Activated CD8-positive, alpha-beta T cell treated with anti-CD3 and anti-CD28 coated beads for 36 hours (primary cell): ENCODE measurements around the gene USP10. TPM values are rescaled to one million over a fixed set of nuclear protein-coding genes. Genes with fewer than 3 reads are reported as not detected.

Source experiments
- ATAC-seq: fragments of 200-7000 bp; cut with Tn5 transposase; one replicate; pipeline ENCODE4 v1.10.0; 2021; ENCODE audit warnings: mild to moderate bottlenecking, moderate library complexity
- CTCF ChIA-PET: fragments of 350-600 bp; sonication (Branson Sonifier 250); formaldehyde crosslinking; loops from one replicate; lab custom pipeline; 2021; ENCODE audit warnings: antibody characterized with exemption; lab: Charles Lee
- POLR2A ChIA-PET: fragments of 350-600 bp; sonication (Branson Sonifier 250); formaldehyde crosslinking; loops from one replicate; lab custom pipeline; 2021; ENCODE audit warnings: antibody characterized with exemption; lab: Charles Lee
- DNase-seq: peaks from one replicate; pipeline ENCODE4 v3.0.0-alpha.2; 2020
- H3K27ac Mint-ChIP-seq: one replicate; pipeline ENCODE4 v1.8.0; 2021; ENCODE audit warnings: mild to moderate bottlenecking, mixed read lengths
- H3K27me3 Mint-ChIP-seq: one replicate; pipeline ENCODE4 v1.8.0; 2021; ENCODE audit warnings: mixed read lengths
- H3K36me3 Mint-ChIP-seq: one replicate; pipeline ENCODE4 v1.8.0; 2021; ENCODE audit warnings: low read depth, mixed read lengths
- H3K4me1 Mint-ChIP-seq: one replicate; pipeline ENCODE4 v1.8.0; 2021; ENCODE audit warnings: low read depth, mixed read lengths
- H3K4me3 Mint-ChIP-seq: one replicate; pipeline ENCODE4 v1.8.0; 2021; ENCODE audit warnings: mild to moderate bottlenecking, moderate library complexity, mixed read lengths
- H3K9me3 Mint-ChIP-seq: one replicate; pipeline ENCODE4 v1.8.0; 2021; ENCODE audit warnings: mixed read lengths
- intact Hi-C: fragments of 100-400 bp; cut with micrococcal nuclease; formaldehyde crosslinking; loops from one replicate; pipeline ENCODE4 v1.10.0; 2022
- total RNA-seq, 2 experiments: library from RNA; stranded (reverse); gene quantifications; one replicate each; pipeline ENCODE4 v1.2.3, GENCODE V29; 2021
- TF ChIP-seq, protein P1 (sequence below): fragments of 200-600 bp; IDR thresholded peaks from one replicate; pipeline ENCODE4 v1.8.0; 2022; ENCODE audit warnings: antibody characterized with exemption, mild to moderate bottlenecking

The USP10 gene
- total RNA-seq, 2 experiments from 2014 or later = 116 TPM

- no peaks in the 10 kb centered on the region for H3K9me3 Mint-ChIP-seq
- CTCF ChIA-PET = no interaction called here
- no peak for DNase-seq
- TF ChIP-seq, protein P1, sequence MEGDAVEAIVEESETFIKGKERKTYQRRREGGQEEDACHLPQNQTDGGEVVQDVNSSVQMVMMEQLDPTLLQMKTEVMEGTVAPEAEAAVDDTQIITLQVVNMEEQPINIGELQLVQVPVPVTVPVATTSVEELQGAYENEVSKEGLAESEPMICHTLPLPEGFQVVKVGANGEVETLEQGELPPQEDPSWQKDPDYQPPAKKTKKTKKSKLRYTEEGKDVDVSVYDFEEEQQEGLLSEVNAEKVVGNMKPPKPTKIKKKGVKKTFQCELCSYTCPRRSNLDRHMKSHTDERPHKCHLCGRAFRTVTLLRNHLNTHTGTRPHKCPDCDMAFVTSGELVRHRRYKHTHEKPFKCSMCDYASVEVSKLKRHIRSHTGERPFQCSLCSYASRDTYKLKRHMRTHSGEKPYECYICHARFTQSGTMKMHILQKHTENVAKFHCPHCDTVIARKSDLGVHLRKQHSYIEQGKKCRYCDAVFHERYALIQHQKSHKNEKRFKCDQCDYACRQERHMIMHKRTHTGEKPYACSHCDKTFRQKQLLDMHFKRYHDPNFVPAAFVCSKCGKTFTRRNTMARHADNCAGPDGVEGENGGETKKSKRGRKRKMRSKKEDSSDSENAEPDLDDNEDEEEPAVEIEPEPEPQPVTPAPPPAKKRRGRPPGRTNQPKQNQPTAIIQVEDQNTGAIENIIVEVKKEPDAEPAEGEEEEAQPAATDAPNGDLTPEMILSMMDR = no peak
- H3K36me3 Mint-ChIP-seq = peaks cover 48% of the 10 kb centered on the region
- H3K27me3 Mint-ChIP-seq = no peaks in the 10 kb centered on the region
- POLR2A ChIA-PET = no interaction called here
- intact Hi-C loops = no loop called here
- H3K4me3 Mint-ChIP-seq = no peak overlapping the region
- no peak overlapping the region for H3K27ac Mint-ChIP-seq
- no peaks in the 10 kb centered on the region for H3K4me1 Mint-ChIP-seq
- no peak for ATAC-seq
Observed at GRCh38 chr16:84777435-84777834, 77.6 kb downstream of the USP10 start.

DNA sequence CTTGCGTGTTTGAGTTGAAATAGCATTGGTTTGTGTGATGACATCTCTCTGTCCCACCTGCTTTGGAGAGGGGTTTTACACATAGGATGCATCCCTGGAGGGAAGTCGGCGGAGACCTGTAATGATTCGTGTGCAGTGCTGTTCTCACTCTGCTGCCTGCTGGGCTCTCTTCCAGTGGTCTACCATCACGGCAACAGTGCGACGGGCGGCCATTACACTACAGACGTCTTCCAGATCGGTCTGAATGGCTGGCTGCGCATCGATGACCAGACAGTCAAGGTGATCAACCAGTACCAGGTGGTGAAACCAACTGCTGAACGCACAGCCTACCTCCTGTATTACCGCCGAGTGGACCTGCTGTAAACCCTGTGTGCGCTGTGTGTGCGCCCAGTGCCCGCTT lies 78.9 kb downstream of the USP10 start:
- Mint-ChIP-seq H3K4me1 (no peaks in the 10 kb centered on the region), H3K9me3 (no peaks in the 10 kb centered on the region), H3K4me3 (no peak overlapping the region), H3K27ac (no peak overlapping the region), H3K36me3 (peaks cover 46% of the 10 kb centered on the region), H3K27me3 (no peaks in the 10 kb centered on the region)
- no peak for DNase-seq
- no peak for ATAC-seq
- CTCF ChIA-PET = no interaction called here
- TF ChIP-seq, protein P1 = no peak
- POLR2A ChIA-PET = no interaction called here
- intact Hi-C loops = no loop called here

DNA sequence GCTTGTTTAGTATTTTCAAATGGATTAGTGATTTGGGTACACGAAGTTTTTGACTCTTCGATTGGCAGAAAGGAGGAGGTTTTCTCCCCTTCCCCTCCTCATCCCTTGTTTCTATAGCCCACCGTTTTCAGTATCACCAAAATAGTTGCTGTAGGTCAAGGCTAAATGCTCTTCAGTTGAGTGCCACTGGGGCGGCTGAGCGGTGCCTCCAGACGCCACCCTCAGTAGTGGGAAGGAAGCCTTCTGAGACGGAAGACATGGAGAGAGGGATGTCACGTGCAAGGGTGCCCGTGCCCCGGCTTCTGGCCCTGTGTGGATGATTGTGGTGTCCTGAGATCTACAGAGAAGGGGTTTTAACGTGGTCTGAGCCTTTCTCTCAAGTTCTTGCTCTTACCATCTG lies 80.3 kb downstream of the USP10 start:
- TF ChIP-seq, protein P1 = no peak
- H3K4me1 Mint-ChIP-seq = no peaks in the 10 kb centered on the region
- ATAC-seq = no peak
- H3K36me3 Mint-ChIP-seq = peaks cover 39% of the 10 kb centered on the region
- H3K27ac Mint-ChIP-seq = no peak overlapping the region
- ChIA-PET POLR2A (no interaction called here), CTCF (interaction anchor here (0.8 kb wide), 1 partner anchor 191 kb away, joined by 3 read pairs; no protein-coding TSS in a partner anchor)
- DNase-seq = no peak
- no peaks in the 10 kb centered on the region for H3K9me3 Mint-ChIP-seq
- intact Hi-C loops = no loop called here
- H3K27me3 Mint-ChIP-seq = no peaks in the 10 kb centered on the region
- no peak overlapping the region for H3K4me3 Mint-ChIP-seq

GRCh38 chr16:84780544-84781376 lies 81.0 kb downstream of the USP10 start:
- no peak for DNase-seq
- POLR2A ChIA-PET = no interaction called here
- Mint-ChIP-seq H3K9me3 (no peaks in the 10 kb centered on the region), H3K4me1 (no peaks in the 10 kb centered on the region), H3K27me3 (no peaks in the 10 kb centered on the region), H3K4me3 (no peak overlapping the region), H3K27ac (no peak overlapping the region), H3K36me3 (peaks cover 35% of the 10 kb centered on the region)
- CTCF ChIA-PET = interaction anchor here (0.8 to 1.0 kb wide), 2 partner anchors 27 to 190 kb away, joined by 3 read pairs; no protein-coding TSS in a partner anchor
- TF ChIP-seq, protein P1 = no peak
- ATAC-seq = no peak
- intact Hi-C loops = no loop called here

- Mint-ChIP-seq H3K4me3 (no peak overlapping the region), H3K9me3 (no peaks in the 10 kb centered on the region), H3K27me3 (no peaks in the 10 kb centered on the region), H3K4me1 (no peaks in the 10 kb centered on the region), H3K27ac (no peak overlapping the region), H3K36me3 (peaks cover 20% of the 10 kb centered on the region)
- ChIA-PET POLR2A (no interaction called here), CTCF (no interaction called here)
- ATAC-seq (no peak), DNase-seq (no peak)
- TF ChIP-seq, protein P1 = no peak
- intact Hi-C loops = no loop called here
Observed at GRCh38 chr16:84782846-84783245, 83.0 kb downstream of the USP10 start.
